Neutrophil (primary cell): ENCODE results near the gene TXNDC8.

ENCODE experiments used
- H3K27ac ChIP-seq: fragments of 200-600 bp; sonication (generic); 2 replicates; pipeline ENCODE4 v1.5.1; 2016; ENCODE audit warnings: mild to moderate bottlenecking, moderate library complexity
- H3K27me3 ChIP-seq: fragments of 200-600 bp; sonication (generic); 2 replicates; pipeline ENCODE4 v1.6.0; 2016; ENCODE audit warnings: mild to moderate bottlenecking
- H3K36me3 ChIP-seq: fragments of 200-600 bp; sonication (generic); 2 replicates; pipeline ENCODE4 v1.5.1; 2017
- H3K4me1 ChIP-seq, 2 experiments: fragments of 200-600 bp in 1 of 2; sonication (generic) in 1 of 2; 1 replicate in 1 of 2; 2 replicates in 1 of 2; pipeline versions ENCODE4 v1.5.1 to v1.6.1; 2013 to 2016; ENCODE audit warnings: low read depth in 1 of 2, low read length in 1 of 2, mild to moderate bottlenecking in 1 of 2, moderate library complexity in 1 of 2; ENCODE audit not compliant: control insufficient read depth in 1 of 2, insufficient read depth in 1 of 2
- H3K4me3 ChIP-seq, 2 experiments: fragments of 200-600 bp in 1 of 2; sonication (generic) in 1 of 2; 1 replicate in 1 of 2; 2 replicates in 1 of 2; pipeline ENCODE4 v1.5.1; 2013 to 2016; ENCODE audit warnings: low read depth in 1 of 2, low read length in 1 of 2, mild to moderate bottlenecking in 1 of 2, moderate library complexity in 1 of 2
- H3K9me3 ChIP-seq: fragments of 200-600 bp; sonication (generic); 2 replicates; pipeline ENCODE4 v1.5.1; 2016
- TF ChIP-seq, protein P1 (sequence below): fragments of 200-600 bp; sonication (generic); IDR thresholded peaks from 2 replicates; pipeline ENCODE4 v1.5.1; 2016; ENCODE audit warnings: antibody characterized with exemption

The TXNDC8 gene

DNA sequence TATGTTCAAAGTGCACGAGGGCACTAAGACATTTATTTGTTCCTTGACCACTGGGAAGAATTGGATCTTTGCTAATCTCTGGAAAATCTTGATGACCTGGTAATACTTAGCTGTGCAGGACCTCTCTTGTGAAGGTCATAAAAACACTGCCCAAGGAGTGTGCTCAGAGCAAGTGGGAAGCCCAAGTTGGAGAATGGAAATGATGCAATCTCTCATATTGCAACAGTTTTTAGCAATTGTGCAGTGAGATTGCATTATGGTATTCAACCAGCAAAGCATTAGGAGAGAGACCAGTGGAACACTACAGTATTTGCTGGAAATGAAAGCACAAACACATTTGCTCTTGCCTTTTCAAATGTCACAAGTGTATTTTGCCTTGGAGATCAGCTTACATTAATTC, 34.5 kb downstream of the TXNDC8 start:
- Histone ChIP-seq H3K4me3 (peak overlapping the region; percentile 10 to 30), H3K27ac (peak overlapping the region; percentile 76), H3K27me3 (no peaks in the 10 kb centered on the region), H3K36me3 (no peaks in the 10 kb centered on the region), H3K9me3 (no peaks in the 10 kb centered on the region), H3K4me1 (peaks cover 55 to 61% of the 10 kb centered on the region in 2 experiments)
- TF ChIP-seq, protein P1, sequence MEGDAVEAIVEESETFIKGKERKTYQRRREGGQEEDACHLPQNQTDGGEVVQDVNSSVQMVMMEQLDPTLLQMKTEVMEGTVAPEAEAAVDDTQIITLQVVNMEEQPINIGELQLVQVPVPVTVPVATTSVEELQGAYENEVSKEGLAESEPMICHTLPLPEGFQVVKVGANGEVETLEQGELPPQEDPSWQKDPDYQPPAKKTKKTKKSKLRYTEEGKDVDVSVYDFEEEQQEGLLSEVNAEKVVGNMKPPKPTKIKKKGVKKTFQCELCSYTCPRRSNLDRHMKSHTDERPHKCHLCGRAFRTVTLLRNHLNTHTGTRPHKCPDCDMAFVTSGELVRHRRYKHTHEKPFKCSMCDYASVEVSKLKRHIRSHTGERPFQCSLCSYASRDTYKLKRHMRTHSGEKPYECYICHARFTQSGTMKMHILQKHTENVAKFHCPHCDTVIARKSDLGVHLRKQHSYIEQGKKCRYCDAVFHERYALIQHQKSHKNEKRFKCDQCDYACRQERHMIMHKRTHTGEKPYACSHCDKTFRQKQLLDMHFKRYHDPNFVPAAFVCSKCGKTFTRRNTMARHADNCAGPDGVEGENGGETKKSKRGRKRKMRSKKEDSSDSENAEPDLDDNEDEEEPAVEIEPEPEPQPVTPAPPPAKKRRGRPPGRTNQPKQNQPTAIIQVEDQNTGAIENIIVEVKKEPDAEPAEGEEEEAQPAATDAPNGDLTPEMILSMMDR, result no peak

DNA sequence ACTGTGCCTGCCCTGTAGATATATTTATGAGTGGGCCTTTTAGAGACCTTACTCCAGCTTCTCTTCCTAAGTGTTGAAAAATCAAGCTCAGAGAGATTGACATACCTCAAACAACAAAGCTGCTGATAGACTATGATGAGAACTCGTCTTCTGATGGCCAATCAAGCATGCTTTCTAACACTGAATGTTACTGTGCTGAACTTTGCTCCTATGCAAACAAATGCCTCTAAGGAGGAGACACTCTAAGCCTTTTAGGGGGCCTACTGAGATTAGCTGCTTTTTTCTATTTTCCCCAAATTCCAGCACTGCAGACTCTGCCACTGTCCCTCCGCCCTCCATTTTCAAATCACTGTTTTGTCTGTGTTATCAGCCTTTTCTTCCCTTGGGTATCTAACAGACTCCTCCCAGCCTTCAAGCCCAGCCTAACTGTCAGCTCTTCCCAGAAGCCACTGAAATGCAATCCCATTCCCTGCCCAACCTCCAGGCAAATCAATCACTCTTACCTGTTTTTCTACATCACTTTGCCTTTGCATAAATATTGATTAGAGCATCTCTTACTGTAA, 39.5 kb downstream of the TXNDC8 start:
- Histone ChIP-seq H3K9me3 (no peaks in the 10 kb centered on the region), H3K4me3 (no peak overlapping the region), H3K27ac (peak overlapping the region; percentile 13)

DNA sequence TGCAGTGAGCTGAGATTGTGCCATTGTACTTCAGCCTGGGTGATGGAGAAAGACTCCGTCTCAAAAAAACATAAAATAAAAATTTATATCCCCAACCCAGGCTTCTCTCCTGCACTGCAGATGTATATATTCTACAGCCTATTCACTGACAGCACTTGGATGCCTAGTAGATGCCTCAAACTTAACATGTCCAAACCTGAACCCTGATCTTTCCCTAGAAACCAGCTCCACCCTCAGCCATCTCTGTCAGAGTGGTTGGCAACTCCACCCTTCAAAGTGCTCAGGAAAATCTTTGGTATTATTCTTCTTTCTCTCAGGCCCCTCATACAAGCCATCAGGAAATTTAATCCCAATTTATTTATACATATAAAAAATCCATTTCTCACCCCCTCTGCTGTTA, 44.4 kb downstream of the TXNDC8 start:
- no peak overlapping the region for H3K4me3 ChIP-seq
- no peaks in the 10 kb centered on the region for H3K27me3 ChIP-seq
- no peak overlapping the region for H3K27ac ChIP-seq
- no peaks in the 10 kb centered on the region for H3K9me3 ChIP-seq
- H3K36me3 ChIP-seq, result no peaks in the 10 kb centered on the region
- TF ChIP-seq, protein P1, result no peak
- peaks cover 28 to 30% of the 10 kb centered on the region in 2 experiments for H3K4me1 ChIP-seq

More for the DNA sequence above, 39.5 kb downstream of the TXNDC8 start:
- TF ChIP-seq, protein P1, result no peak
- Histone ChIP-seq H3K4me1 (peaks cover 25 to 32% of the 10 kb centered on the region in 2 experiments), H3K36me3 (no peaks in the 10 kb centered on the region), H3K27me3 (no peaks in the 10 kb centered on the region)

DNA sequence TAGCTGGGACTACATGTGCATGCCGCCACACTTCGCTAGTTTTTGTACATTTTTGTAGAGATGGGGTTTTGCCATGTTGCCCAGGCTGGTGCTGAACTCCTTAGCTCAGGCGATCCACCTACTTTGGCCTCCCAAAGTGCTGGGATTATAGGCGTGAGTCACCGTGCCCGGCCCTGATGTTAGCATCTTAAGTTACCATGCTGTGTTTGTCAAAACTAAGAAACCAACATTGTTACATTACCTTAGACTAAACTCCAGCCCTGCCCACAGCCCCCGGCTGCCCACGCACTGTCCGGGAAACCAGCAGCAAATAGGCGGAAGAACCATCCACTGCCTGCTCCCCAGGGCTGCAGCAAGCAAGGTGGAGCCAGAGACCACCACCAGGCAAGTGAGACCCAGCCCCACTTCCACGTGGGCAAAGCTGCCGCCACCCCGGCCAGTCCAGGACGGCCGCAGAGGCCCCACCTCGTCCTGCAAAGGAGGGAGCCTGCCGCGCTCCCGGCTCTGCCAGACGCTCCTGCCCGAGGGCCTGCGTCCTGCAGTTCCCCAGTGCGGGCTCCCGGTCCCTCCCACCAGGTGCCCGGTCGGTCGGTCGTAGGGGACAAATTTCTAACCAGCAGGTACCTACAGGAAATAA, 45.6 kb downstream of the TXNDC8 start:
- peaks cover 38 to 41% of the 10 kb centered on the region in 2 experiments for H3K4me1 ChIP-seq
- H3K9me3 ChIP-seq, result no peaks in the 10 kb centered on the region
- no peaks in the 10 kb centered on the region for H3K36me3 ChIP-seq
- no peak overlapping the region for H3K27ac ChIP-seq
- TF ChIP-seq, protein P1, result no peak
- no peak overlapping the region for H3K4me3 ChIP-seq
- H3K27me3 ChIP-seq, result no peaks in the 10 kb centered on the region

DNA sequence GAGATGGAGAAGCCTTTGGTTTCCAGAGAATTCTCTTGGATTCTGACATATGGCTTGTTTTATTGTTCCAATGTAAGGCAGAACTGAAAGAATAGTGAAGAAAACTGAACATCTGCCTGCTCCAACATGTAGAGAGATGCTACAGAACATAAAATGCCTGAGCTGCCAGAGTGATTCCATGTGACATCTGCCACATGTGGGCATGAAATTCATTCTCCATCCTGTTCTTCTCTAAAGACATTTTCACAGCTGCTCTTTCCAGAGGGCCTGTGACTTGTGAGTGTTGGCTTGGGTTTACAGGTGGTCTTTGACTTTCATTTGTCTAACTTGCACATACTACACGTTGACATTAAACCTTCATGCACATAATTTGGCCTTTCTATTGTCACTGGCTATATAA, 47.7 kb downstream of the TXNDC8 start:
- no peaks in the 10 kb centered on the region for H3K27me3 ChIP-seq
- H3K9me3 ChIP-seq, result no peaks in the 10 kb centered on the region
- H3K4me1 ChIP-seq, result peaks cover 38 to 45% of the 10 kb centered on the region in 2 experiments
- H3K36me3 ChIP-seq, result no peaks in the 10 kb centered on the region
- H3K4me3 ChIP-seq, result no peak overlapping the region
- TF ChIP-seq, protein P1, result no peak
- H3K27ac ChIP-seq, result peak overlapping the region; percentile 85
